NCI-H82 (cell line): ENCODE results near the gene PSMB8.
"Not testable (repeated sequence)": the region's sequence is repeated elsewhere in the genome, so short reads cannot be mapped to it uniquely, and the experiment has no call there.

Experiments used
- DNase-seq: peaks from one replicate; lab custom pipeline; 2025; lab: John Stamatoyannopoulos, UW

Gene PSMB8

GRCh38 chr6:32843979-32844838 lies at the start of gene PSMB8:
Gene PSMB8, minus strand, starts transcription at chr6:32844047. Its CDS starts 51 bp downstream, at chr6:32843996.
- DNase-seq: peak; percentile 94

GRCh38 chr6:32890831-32891230 lies 47.0 kb upstream of the PSMB8 start:
- DNase-seq: no peak

- DNase-seq: no peak
These were observed 45.7 kb upstream of the PSMB8 start for GRCh38 chr6:32889533-32889932.

DNA sequence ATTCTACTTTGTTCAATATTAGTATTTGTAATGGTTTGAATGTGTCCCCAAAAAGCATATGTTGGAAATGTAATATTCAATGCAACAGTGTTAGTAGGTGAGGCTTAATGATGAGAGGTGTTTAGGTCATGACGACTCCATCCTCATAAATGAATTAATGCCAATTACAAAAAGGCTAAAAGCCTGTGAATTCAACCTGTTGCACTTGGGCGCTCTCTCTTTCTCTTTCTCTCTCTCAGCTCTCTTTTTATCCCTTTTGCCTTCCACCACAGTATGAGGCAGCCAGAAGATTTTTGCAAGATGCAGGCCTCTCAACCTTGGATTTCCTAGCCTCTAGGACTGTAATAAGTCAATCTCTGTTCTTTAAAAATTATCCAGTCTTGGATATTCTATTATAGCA lies 44.7 kb upstream of the PSMB8 start:
- no peak for DNase-seq

GRCh38 chr6:32887616-32888015 lies 43.8 kb upstream of the PSMB8 start:
- DNase-seq: no peak

DNA sequence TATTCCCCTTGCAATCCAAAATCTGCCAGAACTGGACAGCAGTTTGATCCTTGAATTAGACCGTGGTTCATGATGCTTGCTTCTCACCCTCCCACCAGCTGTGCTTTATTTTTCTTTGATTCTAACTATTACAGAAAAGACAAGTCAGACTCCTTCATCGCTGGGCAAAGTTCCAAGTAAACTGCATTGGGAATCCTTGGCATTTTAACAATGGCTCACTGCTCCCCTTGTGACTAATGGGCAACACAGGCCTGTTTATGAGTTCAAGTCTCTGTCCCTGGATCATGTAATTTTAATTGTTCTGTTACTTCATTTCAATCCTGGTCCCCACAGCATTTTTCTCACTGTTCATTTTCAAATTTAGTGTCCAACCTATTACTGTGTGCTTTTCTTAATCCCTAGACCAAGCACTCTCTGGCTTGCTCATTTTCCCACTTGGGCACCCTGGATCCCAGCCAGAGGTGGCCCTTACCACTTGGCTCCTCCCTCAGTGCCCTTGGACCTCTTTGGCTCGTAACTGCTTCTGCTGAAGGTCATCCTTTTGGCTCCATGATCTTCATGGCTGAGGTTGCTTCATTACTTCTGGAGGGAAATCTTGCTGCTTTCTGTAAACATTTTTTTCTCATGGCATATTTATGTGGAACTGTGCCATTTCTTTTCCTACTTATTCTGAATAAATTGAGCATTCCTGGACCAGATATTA lies 43.0 kb upstream of the PSMB8 start:
- no peak for DNase-seq

DNA sequence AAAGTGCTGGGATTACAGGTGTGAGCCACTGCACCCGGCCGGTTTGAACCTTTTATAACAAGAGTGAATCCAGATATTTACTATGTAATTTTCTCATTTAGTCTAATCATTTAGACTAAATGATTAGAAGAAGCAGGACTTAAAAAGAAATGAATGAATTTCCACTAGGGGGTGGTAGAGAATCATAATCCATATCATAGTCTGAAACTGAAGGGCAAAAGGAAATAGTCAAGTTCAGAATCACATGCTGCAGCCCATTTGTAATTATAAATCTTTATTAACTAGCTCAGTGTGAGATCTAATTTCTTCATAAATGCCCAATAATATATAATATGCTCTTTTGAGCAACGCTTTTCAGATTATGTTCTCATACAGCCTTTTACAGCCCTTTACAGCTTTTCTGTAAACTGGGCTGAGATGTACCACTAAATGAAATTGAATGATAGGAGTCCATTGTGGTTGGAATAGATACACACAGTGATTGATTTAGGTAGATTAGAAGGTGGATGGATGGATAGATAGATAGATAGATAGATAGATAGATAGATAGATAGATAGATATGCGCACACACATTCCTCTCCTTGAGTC lies 41.9 kb upstream of the PSMB8 start:
- peak; percentile 87 for DNase-seq

- peak; percentile 27 for DNase-seq
These were observed 39.9 kb upstream of the PSMB8 start for GRCh38 chr6:32883789-32884188.

DNA sequence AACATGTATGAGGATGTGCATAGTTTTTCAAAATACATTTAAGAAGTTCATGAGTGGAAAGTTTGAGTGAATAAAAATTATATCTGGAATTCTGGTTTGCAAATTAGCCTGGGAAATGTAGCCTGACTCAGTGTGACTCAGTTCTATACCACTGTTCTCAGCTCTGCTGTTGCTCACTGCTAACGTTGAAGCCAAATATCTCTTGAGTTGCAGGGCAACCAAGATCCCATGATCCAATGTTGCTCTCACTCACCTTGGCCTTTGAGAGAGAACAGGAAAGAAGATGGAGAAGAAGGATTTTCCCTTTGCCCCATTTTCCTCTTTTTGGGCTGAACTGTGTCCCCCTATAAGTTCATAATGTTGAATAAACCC lies 39.0 kb upstream of the PSMB8 start:
- no peak for DNase-seq

GRCh38 chr6:32880962-32881361 lies 37.1 kb upstream of the PSMB8 start:
- DNase-seq: not testable (repeated sequence)

DNA sequence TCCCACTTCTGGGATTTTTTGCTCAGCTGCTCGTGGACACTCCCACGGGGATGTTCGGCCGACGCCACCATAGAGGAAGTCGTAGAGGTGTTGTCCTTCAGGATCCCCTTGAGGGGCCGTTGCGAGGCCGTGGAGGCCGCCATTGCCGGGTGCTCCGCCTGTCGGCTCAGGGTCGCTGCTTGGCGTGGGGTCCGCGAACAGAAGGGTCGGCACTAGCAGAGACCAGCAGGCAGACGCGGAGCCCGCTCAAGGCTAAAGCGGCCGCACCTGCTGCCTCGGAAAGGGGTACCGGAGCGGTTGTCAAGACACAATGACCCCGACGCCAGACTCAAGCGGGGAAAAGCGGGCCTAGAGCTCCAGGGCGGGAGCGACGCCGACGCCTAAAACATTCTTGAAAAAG lies 35.8 kb upstream of the PSMB8 start:
- DNase-seq: no peak

GRCh38 chr6:32876603-32877002 lies 32.8 kb upstream of the PSMB8 start:
- no peak for DNase-seq

GRCh38 chr6:32873947-32874346 lies 30.1 kb upstream of the PSMB8 start:
- DNase-seq: not testable (repeated sequence)

- peak; percentile 81 for DNase-seq
These were observed 24.5 kb upstream of the PSMB8 start for GRCh38 chr6:32868257-32868788.

DNA sequence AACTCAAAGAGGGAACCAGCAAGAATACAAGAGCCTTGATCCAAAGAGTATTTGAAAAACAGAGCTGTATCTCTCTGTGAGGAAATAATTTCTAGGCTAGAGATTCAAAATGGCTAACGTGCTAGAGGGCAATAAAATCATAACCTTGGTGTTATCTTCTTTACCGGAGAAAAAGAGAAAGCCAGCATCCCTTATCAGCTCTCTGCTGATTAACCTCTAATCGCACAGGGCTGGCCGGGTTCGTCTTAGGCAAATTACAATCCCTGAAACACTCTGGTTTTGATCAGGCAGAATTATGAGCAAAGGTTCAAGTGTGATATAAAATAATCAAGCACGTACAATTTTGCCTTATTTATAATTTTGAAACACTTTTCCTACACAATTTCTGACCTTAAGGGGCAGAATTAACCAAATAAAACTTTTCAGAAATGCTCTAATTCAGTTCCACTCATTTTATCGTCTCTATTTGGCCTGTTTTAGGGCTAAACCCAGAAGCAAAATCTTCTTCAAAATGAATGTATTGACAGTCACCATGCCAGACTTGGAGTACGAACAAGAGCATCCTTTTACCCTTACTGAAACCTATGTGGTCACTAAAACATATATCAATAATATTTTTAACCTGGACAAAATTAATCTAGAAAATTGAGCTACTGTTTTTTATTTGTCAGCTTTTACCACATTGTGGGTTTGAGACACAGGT lies 23.9 kb upstream of the PSMB8 start:
- no peak for DNase-seq

DNA sequence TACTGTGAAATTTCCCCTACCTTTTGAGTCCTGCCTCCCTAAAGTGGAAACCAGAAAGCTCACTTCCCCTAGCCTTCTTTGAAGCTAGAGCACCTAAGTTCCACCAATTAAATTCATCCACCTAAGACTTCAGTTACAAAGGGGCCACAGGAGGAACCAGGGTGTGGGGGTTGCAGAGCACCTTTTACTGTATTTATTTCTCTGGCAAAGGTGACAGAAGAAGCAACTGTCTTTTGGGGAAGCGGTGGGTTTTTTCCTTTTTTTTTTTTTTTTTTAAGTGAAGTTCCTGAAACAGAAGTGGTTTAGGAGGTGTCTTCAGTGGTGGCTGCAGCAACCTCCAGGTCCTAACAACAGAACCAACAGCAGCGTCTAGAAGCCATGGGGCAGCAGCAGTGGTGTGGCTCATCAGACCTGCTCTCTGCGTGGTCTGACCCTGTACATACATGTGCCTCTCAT lies 23.2 kb upstream of the PSMB8 start:
- no peak for DNase-seq

DNA sequence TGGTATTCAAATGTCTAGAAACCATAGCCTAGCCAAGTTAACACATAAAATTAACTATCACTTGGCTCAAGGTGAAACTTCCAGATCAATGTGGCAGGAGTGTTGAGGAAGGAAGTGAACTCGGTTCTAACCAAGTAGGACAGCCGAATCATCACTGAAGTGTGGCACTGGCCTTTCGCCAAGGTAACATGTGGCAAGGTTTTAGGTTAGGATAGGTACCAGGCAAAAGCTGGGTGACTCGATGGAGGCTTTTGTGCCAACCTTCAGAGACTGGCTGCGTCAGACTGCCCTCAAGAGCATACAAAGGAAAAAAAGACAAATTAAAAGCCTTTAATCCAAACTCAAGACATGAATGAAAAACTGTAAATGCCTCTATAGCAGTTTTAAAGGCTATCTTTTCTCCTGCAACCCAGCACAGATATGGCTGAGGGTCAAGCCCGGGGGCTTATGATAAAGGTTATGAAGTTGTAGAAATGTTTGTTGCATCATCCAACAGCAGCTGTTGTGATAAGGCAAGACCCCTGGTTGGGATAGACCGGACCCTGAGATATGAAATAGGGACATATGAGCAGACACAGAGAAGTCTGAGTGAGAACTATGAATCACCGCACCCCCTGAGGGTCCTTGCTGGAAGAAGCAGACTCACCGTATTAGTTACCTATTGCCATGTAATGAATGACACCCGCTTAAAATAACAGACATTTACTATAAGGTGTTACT lies 22.0 kb upstream of the PSMB8 start:
- DNase-seq: no peak

DNA sequence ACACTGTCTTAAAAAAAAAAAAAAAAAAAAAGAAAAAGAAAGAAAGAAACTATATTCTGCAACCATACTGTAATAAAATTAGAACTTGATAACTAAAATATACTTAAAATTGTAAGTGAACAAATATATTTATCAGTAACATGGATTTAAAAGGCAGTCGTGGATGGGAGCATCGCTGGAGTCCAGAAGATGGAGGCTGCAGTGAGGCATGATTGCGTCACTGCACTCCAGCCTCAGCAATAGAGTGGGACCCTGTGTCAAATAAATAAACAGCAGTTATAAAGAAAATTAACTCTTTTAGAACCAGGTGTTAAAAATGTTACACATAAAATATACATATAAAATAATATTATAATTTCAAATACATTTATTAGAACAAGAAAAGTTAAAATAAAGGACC lies 18.9 kb upstream of the PSMB8 start:
- no peak for DNase-seq

DNA sequence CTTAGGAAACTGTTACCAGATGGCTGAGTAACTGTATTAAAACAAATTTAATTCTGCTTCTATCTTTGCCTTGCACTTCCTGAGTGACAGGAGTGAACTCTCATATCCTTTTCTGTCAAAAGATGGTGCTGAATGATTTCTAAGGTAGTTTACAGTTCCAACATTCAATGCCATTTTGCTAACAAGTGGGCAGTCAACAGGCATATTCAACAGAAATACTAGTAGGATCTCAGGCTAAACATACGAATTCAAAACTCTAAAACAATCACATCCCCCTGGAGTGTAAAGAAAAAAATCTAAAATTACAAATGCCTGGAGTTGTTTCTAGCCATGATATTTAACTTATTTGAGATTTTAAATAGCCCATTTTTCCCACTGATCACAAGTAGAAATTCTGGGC lies 16.8 kb upstream of the PSMB8 start:
- no peak for DNase-seq

GRCh38 chr6:32858194-32858593 lies 14.3 kb upstream of the PSMB8 start:
- DNase-seq: no peak

DNA sequence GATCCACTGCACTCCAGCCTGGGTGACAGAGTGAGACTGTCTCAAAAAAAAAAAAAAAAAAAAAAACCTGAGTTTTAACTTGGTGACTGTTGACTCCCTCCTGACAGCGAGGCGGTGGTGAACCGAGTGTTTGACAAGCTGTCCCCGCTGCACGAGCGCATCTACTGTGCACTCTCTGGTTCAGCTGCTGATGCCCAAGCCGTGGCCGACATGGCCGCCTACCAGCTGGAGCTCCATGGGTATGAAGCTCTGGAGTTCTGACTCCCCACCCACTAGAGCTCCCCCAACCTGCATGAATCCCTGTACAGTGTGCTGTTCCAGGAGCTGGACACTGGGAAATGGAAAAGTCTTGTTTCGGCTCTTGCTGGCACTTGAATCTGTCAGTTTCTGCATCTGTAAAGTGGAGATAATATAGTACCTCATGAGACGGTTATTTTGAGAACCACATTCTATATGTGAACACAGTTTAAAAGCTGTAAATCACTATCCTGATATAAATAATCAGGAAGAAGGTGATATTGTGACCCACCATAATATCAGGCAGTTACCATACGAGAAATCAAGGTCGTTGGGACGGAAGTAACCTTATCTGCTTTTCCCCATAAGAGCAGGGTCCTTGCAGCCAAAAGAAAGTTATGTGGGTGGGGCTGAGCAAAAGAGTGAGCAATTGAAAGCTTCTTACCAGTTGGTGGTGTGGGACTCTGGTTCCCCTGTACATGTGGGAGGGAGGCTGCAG lies 13.5 kb upstream of the PSMB8 start:
- no peak for DNase-seq
